HepG2 (cell line): Measurements from ENCODE around the gene PLA1A. TPM values are rescaled to one million over a fixed set of nuclear protein-coding genes. Genes with fewer than 3 reads are reported as not detected.

ENCODE experiments used
- ATAC-seq: fragments of 200-7000 bp; cut with Tn5 transposase; 3 replicates; pipeline ENCODE4 v1.9.1; 2020; ENCODE audit warnings: mild to moderate bottlenecking, moderate library complexity
- BruUV-seq: library from RNA; stranded (reverse); fragments of 400-500 nt; replicated peaks from 2 replicates; lab custom pipeline; 2021; lab: Mats Ljungman, UMichigan
- CTCF ChIA-PET: fragments of 300-600 bp; formaldehyde crosslinking; extraction: SDS; loops from one replicate; lab custom pipeline; 2021; ENCODE audit warnings: low total read pairs, inconsistent platforms, low intra/inter-chr PET ratio; lab: Yijun Ruan, JAX
- POLR2A ChIA-PET: fragments of 350-600 bp; sonication (Branson Sonifier 250); formaldehyde crosslinking; loops from one replicate; lab custom pipeline; 2020; ENCODE audit warnings: antibody characterized with exemption, inconsistent platforms; lab: Yijun Ruan, JAX
- DNase-seq: peaks from one replicate; pipeline ENCODE4 v3.0.0-alpha.2; 2015; ENCODE audit warnings: low spot score
- FAIRE-seq: peaks from 3 replicates; lab custom pipeline; 2011; peaks lifted over from hg19 to GRCh38; lab: Jason Lieb, UNC
- H2AFZ ChIP-seq: one replicate; pipeline ENCODE4 v1.6.1; 2011; ENCODE audit warnings: low read length, inconsistent platforms
- H3K27ac ChIP-seq: fragments of 300-600 bp; 3 replicates; pipeline ENCODE4 v1.8.0; 2011; ENCODE audit warnings: mixed run types, mild to moderate bottlenecking, mixed read lengths, low read length, inconsistent platforms; ENCODE audit not compliant: insufficient read depth; ENCODE audit errors: extremely low read length
- H3K27me3 ChIP-seq, 2 experiments: fragments of 200-600 bp in 1 of 2; 2 replicates in 1 of 2; 3 replicates in 1 of 2; pipeline versions ENCODE4 v1.6.0 to v1.8.0; 2011; ENCODE audit warnings: low read length in 2 of 2, mild to moderate bottlenecking in 2 of 2, moderate library complexity in 2 of 2, inconsistent platforms in 1 of 2; ENCODE audit not compliant: insufficient read depth in 2 of 2, control insufficient read depth in 1 of 2
- H3K36me3 ChIP-seq, 2 experiments: fragments of 200-600 bp in 1 of 2; replicated peaks in 1 of 2; 2 replicates in 1 of 2; 3 replicates in 1 of 2; pipeline versions ENCODE4 v1.5.1 to v1.8.0; 2011; ENCODE audit warnings: low read length in 2 of 2, inconsistent platforms in 1 of 2; ENCODE audit not compliant: insufficient read depth in 2 of 2, control insufficient read depth in 1 of 2
- H3K4me1 ChIP-seq: 2 replicates; pipeline ENCODE4 v1.5.1; 2012; ENCODE audit warnings: low read length, inconsistent platforms; ENCODE audit not compliant: insufficient read depth
- H3K4me2 ChIP-seq: 2 replicates; pipeline ENCODE4 v1.6.0; 2011; ENCODE audit warnings: low read depth, low read length, inconsistent platforms
- H3K4me3 ChIP-seq, 3 experiments: fragments of 200-600 bp in 1 of 3; sonication (generic), shearing (Covaris generic) in 1 of 3; replicated peaks in 1 of 3; 2 replicates each; pipeline ENCODE4 v1.5.1; 2011 to 2016; ENCODE audit warnings: low read length in 3 of 3, inconsistent platforms in 2 of 3, low read depth in 2 of 3, mild to moderate bottlenecking in 2 of 3, control low read depth in 1 of 3, mixed read lengths in 1 of 3; ENCODE audit not compliant: insufficient read depth in 1 of 3
- H3K79me2 ChIP-seq: one replicate; pipeline ENCODE4 v1.6.1; 2011; ENCODE audit warnings: low read length, inconsistent platforms; ENCODE audit not compliant: insufficient read depth
- H3K9ac ChIP-seq: 2 replicates; pipeline ENCODE4 v1.6.0; 2011; ENCODE audit warnings: mild to moderate bottlenecking, low read depth, low read length, inconsistent platforms; ENCODE audit not compliant: insufficient read depth
- H3K9me3 ChIP-seq: 2 replicates; pipeline ENCODE4 v1.5.1; 2012; ENCODE audit warnings: mild to moderate bottlenecking, low read length
- H4K20me1 ChIP-seq: 2 replicates; pipeline ENCODE4 v1.6.0; 2011; ENCODE audit warnings: inconsistent platforms, mild to moderate bottlenecking, low read length, moderate library complexity; ENCODE audit not compliant: insufficient read depth
- CC2D1A ChIP-seq: sonication (generic); formaldehyde crosslinking; IDR thresholded peaks from 2 replicates; pipeline ENCODE4 v1.8.1; 2023; ENCODE audit warnings: mild to moderate bottlenecking, missing genetic modification reagents
- HNRNPL ChIP-seq: fragments of 200-400 bp; formaldehyde crosslinking; IDR thresholded peaks from 2 replicates; pipeline ENCODE4 v1.6.1; 2017; ENCODE audit warnings: mild to moderate bottlenecking, low read depth, low read length
- NFATC3 ChIP-seq: sonication (generic); formaldehyde crosslinking; IDR thresholded peaks from 2 replicates; pipeline ENCODE4 v1.5.1; 2020; ENCODE audit warnings: mild to moderate bottlenecking, missing genetic modification reagents
- RARG ChIP-seq: sonication (generic); formaldehyde crosslinking; IDR thresholded peaks from 2 replicates; pipeline ENCODE4 v1.4.0; 2020; ENCODE audit warnings: low read depth, mild to moderate bottlenecking, missing genetic modification reagents
- RFX3 ChIP-seq: IDR thresholded peaks from 2 replicates; pipeline ENCODE4 v1.6.1; 2016; ENCODE audit warnings: missing biosample characterization, missing genetic modification reagents
- SAP130 ChIP-seq: IDR thresholded peaks from 2 replicates; pipeline ENCODE4 v1.6.1; 2016; ENCODE audit warnings: low read depth
- SP1 ChIP-seq, 2 experiments: fragments of 450-650 bp in 1 of 2; sonication (generic) in 1 of 2; formaldehyde crosslinking in 1 of 2; IDR thresholded peaks; 2 replicates each; pipeline versions ENCODE4 v1.4.0 to v1.6.1; 2016 to 2020; ENCODE audit warnings: missing genetic modification reagents in 1 of 2
- TCF12 ChIP-seq, 2 experiments: fragments of 450-650 bp in 1 of 2; sonication (generic) in 1 of 2; formaldehyde crosslinking in 1 of 2; IDR thresholded peaks; 2 replicates each; pipeline versions ENCODE4 v1.6.1 to v1.8.0; 2017 to 2022; ENCODE audit warnings: antibody characterized with exemption in 1 of 2, mild to moderate bottlenecking in 1 of 2, missing genetic modification reagents in 1 of 2, moderate library complexity in 1 of 2
- ZNF17 ChIP-seq: sonication (generic); formaldehyde crosslinking; IDR thresholded peaks from 2 replicates; pipeline ENCODE4 v1.5.0; 2020; ENCODE audit warnings: mild to moderate bottlenecking, missing genetic modification reagents
- ZNF274 ChIP-seq: sonication (generic); formaldehyde crosslinking; IDR thresholded peaks from 2 replicates; pipeline ENCODE4 v1.5.1; 2020; ENCODE audit warnings: mild to moderate bottlenecking, missing genetic modification reagents
- ZNF292 ChIP-seq: sonication (generic); formaldehyde crosslinking; IDR thresholded peaks from 2 replicates; pipeline ENCODE4 v1.8.1; 2022; ENCODE audit warnings: mild to moderate bottlenecking, low read depth, missing genetic modification reagents, borderline replicate concordance
- ZNF3 ChIP-seq: IDR thresholded peaks from 2 replicates; pipeline ENCODE4 v1.7.0; 2017; ENCODE audit warnings: inconsistent platforms
- ZNF446 ChIP-seq: sonication (generic); formaldehyde crosslinking; IDR thresholded peaks from 2 replicates; pipeline ENCODE4 v1.5.0; 2020; ENCODE audit warnings: mild to moderate bottlenecking, missing genetic modification reagents
- ZNF615 ChIP-seq: sonication (generic); formaldehyde crosslinking; IDR thresholded peaks from 2 replicates; pipeline ENCODE4 v1.5.0; 2020; ENCODE audit warnings: mild to moderate bottlenecking, missing genetic modification reagents, borderline replicate concordance
- WGBS: methylation state at CpG from one replicate; pipeline ENCODE4 v1.1.6; 2017; ENCODE audit warnings: low lambda C conversion rate; 5-methylcytosine and 5-hydroxymethylcytosine counted together
- in situ Hi-C: cut with HindIII; loops from 2 replicates; pipeline ENCODE4 v1.10.0; 2017; ENCODE audit warnings: low pct_unique_long_range_greater_than_20kb; ENCODE audit not compliant: extremely low pct_ligation_motif_present
- intact Hi-C: fragments of 100-400 bp; cut with micrococcal nuclease; formaldehyde crosslinking; loops from one replicate; pipeline ENCODE4 v1.10.0; 2022; ENCODE audit not compliant: unreplicated experiment
- polyA plus RNA-seq, 8 experiments: library from polyadenylated mRNA; depleted of rRNA in 3 of 8; stranded (reverse) in 7 of 8; unstranded in 1 of 8; fragments of >200 nt; fragmentation: Illumina TruSeq in 4 of 8; extraction: Trizol in 4 of 8; gene quantifications; 2 replicates each; pipeline versions ENCODE4 v1.2.1 to v1.2.3, GENCODE V29; 2011 to 2016; ENCODE audit warnings: low read depth in 4 of 8, missing spikeins in 1 of 8, mixed read lengths in 1 of 8; ENCODE audit not compliant: insufficient read depth in 1 of 8
- total RNA-seq, 5 experiments: library from RNA; depleted of rRNA; stranded (reverse); fragments of >200 nt; fragmentation: Illumina TruSeq; extraction: Trizol; gene quantifications; 2 replicates each; pipeline ENCODE4 v1.2.3, GENCODE V29; 2016; ENCODE audit warnings: low read depth in 1 of 5
- TF ChIP-seq, protein P1 (sequence below): sonication (generic); formaldehyde crosslinking; IDR thresholded peaks from 2 replicates; pipeline ENCODE4 v1.4.0; 2020; ENCODE audit warnings: missing genetic modification reagents, borderline replicate concordance
- TF ChIP-seq, protein P2 (sequence below): sonication (generic); formaldehyde crosslinking; IDR thresholded peaks from 2 replicates; pipeline ENCODE4 v1.4.0; 2020; ENCODE audit warnings: missing genetic modification reagents, borderline replicate concordance
- TF ChIP-seq, protein P3 (sequence below): sonication (generic); formaldehyde crosslinking; conservative IDR thresholded peaks from 2 replicates; pipeline ENCODE4 v1.8.0; 2022; ENCODE audit warnings: low read depth, missing genetic modification reagents

The PLA1A gene
- total and polyA plus RNA-seq, 2 of the 13 experiments (the other 11 are each of a cell fraction or from before 2014, with no cell fraction given): 0.11 to 0.18 TPM

DNA sequence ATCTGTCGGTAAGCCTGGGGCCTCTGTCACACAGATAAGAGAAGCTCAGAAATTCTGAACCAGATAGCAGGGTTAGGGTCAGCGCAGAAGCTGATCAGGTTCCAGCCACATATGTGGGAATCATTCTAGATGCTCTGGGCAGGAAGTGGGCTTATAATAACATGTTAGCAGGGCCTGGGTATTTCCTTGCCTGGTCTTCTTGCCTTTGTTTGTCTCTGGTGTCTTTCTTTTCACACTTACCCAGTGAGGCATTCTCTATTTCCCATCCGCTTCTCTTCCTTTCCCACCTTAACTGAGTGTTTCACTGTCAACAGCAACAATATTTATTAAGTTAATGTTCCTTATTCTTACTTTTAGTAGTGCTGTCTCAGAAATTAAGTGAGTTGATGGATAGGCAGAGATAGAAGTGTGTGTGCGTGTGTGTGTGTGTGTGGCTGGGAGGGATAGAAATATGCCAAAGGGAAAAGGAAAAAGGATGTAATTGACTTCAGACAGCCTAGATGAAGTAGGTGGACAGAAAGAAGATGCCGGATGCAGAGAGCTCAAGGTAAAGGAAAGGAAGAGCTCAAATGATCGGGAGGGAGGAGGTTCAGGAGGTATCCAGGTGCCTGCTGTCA, 2.0 kb downstream of the PLA1A start (continued):
- TF ChIP-seq, protein P1, sequence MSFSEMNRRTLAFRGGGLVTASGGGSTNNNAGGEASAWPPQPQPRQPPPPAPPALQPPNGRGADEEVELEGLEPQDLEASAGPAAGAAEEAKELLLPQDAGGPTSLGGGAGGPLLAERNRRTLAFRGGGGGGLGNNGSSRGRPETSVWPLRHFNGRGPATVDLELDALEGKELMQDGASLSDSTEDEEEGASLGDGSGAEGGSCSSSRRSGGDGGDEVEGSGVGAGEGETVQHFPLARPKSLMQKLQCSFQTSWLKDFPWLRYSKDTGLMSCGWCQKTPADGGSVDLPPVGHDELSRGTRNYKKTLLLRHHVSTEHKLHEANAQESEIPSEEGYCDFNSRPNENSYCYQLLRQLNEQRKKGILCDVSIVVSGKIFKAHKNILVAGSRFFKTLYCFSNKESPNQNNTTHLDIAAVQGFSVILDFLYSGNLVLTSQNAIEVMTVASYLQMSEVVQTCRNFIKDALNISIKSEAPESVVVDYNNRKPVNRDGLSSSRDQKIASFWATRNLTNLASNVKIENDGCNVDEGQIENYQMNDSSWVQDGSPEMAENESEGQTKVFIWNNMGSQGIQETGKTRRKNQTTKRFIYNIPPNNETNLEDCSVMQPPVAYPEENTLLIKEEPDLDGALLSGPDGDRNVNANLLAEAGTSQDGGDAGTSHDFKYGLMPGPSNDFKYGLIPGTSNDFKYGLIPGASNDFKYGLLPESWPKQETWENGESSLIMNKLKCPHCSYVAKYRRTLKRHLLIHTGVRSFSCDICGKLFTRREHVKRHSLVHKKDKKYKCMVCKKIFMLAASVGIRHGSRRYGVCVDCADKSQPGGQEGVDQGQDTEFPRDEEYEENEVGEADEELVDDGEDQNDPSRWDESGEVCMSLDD (CRISPR knock-in tag): no peak
- TF ChIP-seq HNRNPL: no peak
- no peak for TF ChIP-seq CC2D1A (CRISPR knock-in tag)

DNA sequence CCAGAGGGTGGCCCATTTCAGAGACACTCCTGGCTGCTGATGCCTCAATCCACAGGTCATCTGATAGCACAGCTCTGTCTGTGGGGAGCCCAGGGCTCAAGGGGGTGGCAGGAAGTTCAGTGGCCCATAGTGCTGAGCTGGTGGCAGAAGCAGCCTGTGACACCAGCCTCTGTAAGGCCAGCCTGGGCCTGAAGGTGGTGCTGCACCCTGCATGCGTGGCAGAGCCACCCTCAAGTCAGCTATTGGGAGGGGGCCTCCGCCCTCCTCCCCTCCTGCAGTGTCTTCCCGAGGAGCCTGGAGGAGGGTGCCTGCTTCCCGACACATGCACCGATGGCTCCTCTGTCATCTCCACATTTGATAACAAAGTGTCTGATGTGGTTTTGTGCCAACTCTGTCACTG, 3.0 kb downstream of the PLA1A start:
- Histone ChIP-seq H2AFZ (no peak overlapping the region), H3K27ac (no peak overlapping the region), H3K36me3 (no peaks in the 10 kb centered on the region), H4K20me1 (no peaks in the 10 kb centered on the region), H3K9ac (no peak overlapping the region), H3K9me3 (no peaks in the 10 kb centered on the region), H3K4me1 (peaks cover 20% of the 10 kb centered on the region; the same call in 1 of the 2 replicates), H3K79me2 (no peaks in the 10 kb centered on the region), H3K4me3 (no peak overlapping the region; a peak in 1 of 6 replicates), H3K4me2 (no peak overlapping the region), H3K27me3 (no peaks in the 10 kb centered on the region; a peak in 1 of 5 replicates)
- CTCF ChIA-PET: no interaction called here
- FAIRE-seq (no peak), ATAC-seq (peak; percentile 93), DNase-seq (no peak)
- POLR2A ChIA-PET: no interaction called here
- BruUV-seq: no TSS peak
- 0% methylated on average over 3 of the region's 5 CpGs for WGBS
- in situ Hi-C loops: no loop called here
- intact Hi-C loops: loop anchor here (1.0 kb wide), 1 partner anchor 81 kb away; no protein-coding TSS in a partner anchor
- TF ChIP-seq RFX3 (CRISPR knock-in tag): no peak
- TF ChIP-seq NFATC3 (CRISPR knock-in tag): no peak
- no peak for TF ChIP-seq ZNF292
- TF ChIP-seq SP1 (IDR thresholded peaks at IDR 0.05): no peak
- TF ChIP-seq SP1 (CRISPR knock-in tag; IDR thresholded peaks at IDR 0.05): no peak
- no peak for TF ChIP-seq ZNF17 (CRISPR knock-in tag)
- TF ChIP-seq, protein P2, sequence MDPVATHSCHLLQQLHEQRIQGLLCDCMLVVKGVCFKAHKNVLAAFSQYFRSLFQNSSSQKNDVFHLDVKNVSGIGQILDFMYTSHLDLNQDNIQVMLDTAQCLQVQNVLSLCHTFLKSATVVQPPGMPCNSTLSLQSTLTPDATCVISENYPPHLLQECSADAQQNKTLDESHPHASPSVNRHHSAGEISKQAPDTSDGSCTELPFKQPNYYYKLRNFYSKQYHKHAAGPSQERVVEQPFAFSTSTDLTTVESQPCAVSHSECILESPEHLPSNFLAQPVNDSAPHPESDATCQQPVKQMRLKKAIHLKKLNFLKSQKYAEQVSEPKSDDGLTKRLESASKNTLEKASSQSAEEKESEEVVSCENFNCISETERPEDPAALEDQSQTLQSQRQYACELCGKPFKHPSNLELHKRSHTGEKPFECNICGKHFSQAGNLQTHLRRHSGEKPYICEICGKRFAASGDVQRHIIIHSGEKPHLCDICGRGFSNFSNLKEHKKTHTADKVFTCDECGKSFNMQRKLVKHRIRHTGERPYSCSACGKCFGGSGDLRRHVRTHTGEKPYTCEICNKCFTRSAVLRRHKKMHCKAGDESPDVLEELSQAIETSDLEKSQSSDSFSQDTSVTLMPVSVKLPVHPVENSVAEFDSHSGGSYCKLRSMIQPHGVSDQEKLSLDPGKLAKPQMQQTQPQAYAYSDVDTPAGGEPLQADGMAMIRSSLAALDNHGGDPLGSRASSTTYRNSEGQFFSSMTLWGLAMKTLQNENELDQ (CRISPR knock-in tag): no peak
- no peak for TF ChIP-seq ZNF3 (CRISPR knock-in tag)
- no peak for TF ChIP-seq RARG (CRISPR knock-in tag)
- TF ChIP-seq SAP130 (CRISPR knock-in tag): no peak
- TF ChIP-seq ZNF446 (CRISPR knock-in tag): no peak
- TF ChIP-seq TCF12 (IDR thresholded peaks at IDR 0.05): no peak
- TF ChIP-seq TCF12 (CRISPR knock-in tag; IDR thresholded peaks at IDR 0.05): no peak
- no peak for TF ChIP-seq ZNF615
- no peak for TF ChIP-seq ZNF274 (CRISPR knock-in tag)
- TF ChIP-seq, protein P3, sequence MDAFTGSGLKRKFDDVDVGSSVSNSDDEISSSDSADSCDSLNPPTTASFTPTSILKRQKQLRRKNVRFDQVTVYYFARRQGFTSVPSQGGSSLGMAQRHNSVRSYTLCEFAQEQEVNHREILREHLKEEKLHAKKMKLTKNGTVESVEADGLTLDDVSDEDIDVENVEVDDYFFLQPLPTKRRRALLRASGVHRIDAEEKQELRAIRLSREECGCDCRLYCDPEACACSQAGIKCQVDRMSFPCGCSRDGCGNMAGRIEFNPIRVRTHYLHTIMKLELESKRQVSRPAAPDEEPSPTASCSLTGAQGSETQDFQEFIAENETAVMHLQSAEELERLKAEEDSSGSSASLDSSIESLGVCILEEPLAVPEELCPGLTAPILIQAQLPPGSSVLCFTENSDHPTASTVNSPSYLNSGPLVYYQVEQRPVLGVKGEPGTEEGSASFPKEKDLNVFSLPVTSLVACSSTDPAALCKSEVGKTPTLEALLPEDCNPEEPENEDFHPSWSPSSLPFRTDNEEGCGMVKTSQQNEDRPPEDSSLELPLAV (CRISPR knock-in tag): no peak
